HG03342 (cell line): ENCODE results near the gene LSAMP.
"Not testable (repeated sequence)": the region's sequence is repeated elsewhere in the genome, so short reads cannot be mapped to it uniquely, and the experiment has no call there.

ENCODE experiments used
- ATAC-seq: cut with Tn5 transposase; IDR thresholded peaks from one replicate; pipeline ENCODE4 v1.9.1; 2021; ENCODE audit warnings: mild to moderate bottlenecking, moderate library complexity; ENCODE audit not compliant: unreplicated experiment

Gene LSAMP

DNA sequence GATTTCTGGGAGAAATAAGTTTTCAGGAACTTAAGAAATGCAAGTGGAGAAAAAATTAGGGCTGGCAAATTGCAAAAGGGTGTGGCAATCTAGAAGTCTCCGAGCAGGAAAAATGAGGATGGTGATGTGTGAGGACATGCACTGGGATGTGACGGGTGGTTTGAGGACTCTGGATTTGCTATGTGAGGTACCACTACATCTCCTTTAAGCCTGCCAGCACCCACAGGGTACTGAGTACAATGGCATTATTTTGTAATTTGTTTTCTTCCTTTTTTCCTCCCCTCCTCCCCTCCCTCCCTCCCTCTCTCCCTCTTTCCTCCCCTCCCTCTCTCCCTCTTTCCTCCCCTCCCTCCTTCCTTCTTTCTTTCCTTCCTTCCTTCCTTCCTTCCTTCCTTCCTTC is 584.5 kb downstream of the LSAMP start:
- no peak for ATAC-seq

DNA sequence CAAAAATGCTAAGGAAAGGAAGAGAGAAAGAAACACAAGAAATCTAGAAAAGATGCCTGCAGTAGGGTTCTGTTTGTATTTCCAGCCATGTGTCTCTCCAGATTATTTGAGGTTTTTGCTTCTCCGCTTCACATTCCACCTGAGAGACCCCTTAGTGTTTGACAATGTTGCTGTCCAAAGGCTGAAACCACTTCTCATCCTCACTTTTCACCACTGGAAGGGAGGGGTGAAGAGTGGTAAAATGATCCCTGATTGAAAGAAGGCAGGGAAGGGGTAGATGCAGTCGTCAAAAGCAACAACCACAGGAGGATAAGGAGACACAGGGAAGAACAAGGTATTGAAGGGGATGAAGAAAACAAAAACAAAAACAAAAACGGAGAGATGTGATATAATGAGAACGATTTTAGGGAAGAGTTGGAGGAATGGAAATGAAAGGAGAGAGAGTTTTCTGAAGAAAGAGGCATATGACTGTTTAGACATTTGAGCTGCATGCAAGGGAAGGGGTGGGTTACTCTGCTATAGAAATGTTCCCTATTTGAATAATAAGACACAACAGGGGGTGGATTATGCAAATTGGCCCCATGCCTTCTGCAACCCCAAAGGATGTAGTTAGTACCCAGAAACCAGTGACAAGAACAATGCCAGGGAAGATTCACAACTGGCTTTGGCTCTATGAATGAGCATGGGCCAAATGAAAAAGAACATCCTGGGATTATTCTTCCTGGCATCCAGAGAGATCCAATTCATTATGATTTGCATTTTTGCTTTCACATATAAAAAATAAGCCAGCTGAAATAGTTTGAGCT is 586.1 kb downstream of the LSAMP start:
- no peak for ATAC-seq

DNA sequence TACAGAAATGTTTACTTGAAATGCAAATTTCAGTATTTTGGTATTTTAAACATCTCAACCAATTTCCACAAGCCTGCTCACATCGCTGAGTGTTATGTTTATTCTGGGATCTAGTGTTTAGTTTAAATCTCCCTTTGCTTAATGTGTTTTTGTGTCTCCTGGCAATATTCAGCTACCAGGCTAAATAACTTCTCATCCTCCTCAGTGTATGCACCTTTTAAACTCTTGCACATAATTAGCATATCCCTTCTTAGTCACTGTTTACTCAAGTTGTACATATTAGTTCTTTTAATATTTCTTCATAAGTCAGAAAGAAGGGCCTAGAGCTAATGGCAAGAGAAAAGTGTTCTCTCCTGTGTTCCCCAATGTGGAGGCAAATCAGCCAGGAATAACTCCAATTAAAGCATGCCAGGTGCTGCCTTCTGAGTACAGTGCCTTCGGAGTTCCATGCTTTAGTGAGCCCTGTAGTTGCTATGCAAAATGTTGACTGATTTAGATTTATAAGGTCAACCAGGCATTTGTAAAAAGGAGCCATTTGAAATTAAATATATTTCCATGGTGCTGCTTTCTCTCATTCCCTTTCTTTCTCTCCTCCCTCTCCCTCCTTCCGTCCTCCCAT is 587.7 kb downstream of the LSAMP start:
- no peak for ATAC-seq

DNA sequence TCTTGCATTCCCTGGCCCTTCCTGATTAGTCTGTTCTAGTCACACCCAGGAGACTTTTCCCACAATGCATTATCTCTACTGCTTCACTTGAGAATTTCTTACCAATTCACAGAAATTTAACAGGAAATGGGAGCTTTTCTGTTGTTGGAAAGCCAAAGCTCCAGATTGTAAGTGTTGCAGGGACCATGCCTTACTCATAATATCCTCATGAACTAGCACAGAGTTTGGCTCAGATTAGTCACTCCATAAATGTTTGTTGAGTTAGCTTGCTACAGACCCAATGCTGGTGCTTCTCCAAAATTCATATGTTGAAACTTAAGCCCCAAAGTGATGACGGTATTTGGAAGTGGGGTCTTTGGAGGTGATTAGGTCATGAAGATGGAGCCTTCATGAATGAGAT is 589.4 kb downstream of the LSAMP start:
- ATAC-seq = no peak

DNA sequence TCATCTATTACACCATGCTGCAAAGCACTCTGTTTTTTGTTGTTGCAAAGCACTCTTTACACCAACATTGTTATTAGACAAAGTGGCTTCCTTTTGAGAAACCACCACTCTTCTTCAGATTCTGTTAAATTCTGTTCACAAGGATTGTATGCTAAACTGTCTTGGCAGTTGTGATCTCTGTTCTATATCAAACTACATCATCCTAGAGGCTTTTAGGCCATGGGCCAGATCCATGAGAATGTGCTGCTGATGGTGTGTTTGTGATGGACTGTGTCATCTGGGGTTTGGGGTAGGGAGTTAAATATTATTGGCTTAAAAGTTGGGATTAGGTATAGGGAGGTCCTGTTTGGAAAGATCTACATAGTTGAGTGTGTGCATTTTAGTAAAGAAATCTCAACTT is 592.2 kb downstream of the LSAMP start:
- no peak for ATAC-seq

DNA sequence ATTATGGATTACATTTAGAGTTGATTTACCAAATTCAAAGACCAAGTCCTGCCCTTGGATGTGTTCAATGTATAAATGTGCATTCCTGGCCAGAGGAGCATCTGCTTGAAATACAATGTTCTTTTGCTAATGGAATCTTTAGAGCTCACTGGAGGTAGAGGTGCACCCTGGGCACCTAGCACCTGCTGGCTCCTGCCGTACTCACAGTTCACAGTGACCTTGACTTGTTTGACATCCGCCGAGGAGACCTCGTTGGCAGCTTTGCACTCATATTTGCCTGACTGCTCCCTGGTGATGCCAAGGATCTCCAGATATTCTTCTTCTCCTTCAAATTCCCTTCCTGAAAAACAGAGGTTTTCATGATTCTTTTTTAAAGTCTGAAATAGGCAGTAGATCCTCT is 593.0 kb downstream of the LSAMP start:
- ATAC-seq = no peak

DNA sequence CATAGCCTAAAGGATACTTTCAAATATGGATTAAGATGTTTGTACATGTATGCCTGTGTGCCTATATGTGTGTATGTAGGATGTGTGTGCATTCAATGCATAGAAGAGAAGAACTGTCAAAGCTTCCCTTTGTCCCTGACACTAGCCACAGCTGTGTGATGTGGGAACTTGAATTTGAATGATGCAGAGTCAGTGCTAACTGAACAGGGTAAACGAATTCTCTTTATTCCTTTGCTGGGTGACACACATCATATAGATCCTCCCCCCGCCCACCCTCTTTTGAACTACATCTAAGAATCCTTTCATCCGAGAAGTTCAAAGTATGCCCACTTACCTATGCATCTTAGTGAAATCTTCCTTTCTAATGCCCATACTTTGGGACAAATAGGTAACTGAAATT is 593.7 kb downstream of the LSAMP start:
- no peak for ATAC-seq

DNA sequence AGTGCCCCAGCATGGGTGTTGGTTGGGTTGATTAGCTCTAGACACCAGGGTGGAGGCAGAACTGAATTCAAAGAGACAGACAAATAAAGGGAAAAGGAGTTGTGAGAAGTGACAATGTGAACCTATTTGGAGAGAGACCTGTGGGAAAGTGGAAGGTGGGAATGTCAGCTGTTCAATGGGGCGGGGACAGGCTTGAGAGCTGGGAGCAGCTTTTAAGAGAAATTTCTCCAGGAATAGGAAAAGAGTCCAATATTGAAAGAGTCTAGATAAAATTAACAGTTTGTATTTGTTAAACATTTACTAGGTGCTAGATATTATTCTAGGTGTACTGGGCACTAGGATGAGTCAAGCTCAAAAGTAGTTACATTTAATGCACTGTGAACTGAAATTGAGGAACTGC is 596.6 kb downstream of the LSAMP start:
- ATAC-seq = no peak

DNA sequence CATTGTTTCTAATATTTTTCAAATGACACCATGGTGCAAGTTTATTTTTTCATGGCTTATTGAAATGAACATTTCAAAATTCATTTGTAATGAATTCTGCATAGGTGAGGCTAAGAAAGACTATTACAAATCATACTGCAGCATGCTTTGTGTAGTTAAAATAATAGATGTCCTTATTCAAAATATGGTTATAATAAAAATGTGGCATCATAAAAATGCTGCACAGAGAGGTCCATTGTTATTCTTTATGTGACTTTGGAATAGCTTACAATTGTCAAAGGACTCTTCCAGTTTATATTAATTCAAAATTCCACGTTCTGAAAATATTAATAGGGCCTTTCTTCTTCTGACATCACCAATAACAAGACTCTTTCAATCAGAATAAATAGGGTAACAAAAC is 599.3 kb downstream of the LSAMP start:
- ATAC-seq = no peak

DNA sequence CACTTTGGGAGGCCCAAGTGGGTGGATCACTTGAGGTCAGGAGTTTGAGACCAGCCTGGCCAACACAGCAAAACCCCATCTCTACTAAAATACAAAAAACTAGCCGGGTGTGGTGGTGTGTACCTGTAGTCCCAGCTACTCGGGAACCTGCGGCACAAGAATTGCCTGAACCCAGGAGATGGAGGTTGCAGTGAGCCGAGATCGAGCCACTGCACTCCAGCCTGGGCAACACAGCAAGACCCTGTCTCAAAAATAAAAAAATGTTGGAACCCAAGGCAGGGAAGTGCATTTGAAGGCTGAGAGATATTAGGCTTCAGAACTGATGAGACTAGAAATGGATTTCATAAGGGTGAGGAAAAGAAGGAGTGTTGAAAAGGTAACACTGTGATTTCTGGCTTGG is 600.6 kb downstream of the LSAMP start:
- not testable (repeated sequence) for ATAC-seq

DNA sequence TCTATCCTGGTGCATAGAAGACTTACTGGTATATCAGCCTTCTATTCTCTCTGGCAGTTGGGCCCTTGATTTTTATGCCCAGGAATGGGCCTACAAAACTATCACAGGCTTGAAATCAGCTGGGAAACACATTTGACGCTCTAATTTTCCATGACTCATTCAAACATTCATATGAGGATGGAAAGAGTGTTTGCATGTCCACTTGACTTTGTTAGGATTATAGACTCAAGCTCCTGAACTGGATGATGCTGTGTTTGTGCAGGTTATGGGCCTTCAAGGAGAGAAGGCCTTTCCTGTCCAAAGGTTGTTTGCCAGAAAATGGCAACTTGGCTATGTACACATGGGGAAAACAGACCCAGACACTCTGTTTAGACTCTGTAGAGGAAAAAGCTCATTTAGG is 602.1 kb downstream of the LSAMP start:
- ATAC-seq = no peak

DNA sequence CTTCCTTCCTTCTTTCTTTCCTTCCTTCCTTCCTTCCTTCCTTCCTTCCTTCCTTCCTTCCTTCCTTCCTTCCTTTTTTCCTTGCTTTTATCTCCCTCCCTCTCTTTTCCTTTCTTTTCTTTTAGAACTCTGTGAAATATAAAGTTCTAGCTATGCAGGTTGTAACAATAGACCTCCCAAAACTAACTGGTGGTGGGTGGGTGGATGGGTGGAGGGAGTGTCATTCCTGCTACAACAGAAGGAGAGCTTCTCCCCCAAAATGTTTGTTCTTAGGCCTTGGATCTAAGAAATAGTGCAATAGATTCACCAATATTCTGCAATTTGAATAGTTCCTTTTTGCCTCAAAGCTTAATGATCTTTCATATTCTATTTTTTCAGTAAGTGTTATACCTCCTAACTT is 606.0 kb downstream of the LSAMP start:
- ATAC-seq = no peak

DNA sequence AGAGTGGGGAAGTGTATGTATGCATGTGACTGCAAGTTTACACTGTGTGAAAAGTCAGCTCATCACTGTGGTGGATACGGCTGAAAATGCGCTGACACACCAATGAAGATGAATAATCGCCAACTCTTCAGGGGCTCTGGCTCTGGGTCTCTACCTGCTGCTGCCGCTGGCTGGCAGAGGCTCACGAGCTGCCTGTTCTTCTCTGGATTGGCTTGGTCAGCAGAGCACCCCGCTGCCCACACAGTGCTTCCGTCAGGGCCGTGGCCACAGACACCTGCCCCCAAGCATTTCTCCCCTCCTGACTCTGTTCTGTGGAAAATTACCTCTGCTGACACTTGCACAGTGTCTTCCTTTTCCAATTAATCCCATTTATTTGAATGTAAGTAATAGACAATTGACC is 606.5 kb downstream of the LSAMP start:
- ATAC-seq = no peak

DNA sequence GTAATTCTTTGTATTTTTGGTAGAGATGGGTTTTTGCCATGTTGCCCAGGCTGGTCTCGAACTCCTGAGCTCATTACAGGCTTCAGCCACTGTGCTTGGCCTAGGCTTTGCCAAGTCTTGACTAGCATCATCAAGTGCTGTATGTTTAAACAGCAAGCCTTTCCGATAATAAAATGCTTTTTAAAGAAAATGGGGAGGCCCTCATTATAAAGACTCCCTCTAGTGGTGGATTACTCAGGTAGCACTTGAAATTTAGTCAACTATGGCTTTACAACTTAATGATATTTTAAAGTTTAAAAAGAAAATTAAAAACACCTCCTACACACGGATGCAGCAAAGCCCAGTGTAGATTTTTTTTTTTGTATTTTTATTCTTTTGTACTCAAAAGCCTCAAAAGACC is 608.3 kb downstream of the LSAMP start:
- ATAC-seq = no peak

DNA sequence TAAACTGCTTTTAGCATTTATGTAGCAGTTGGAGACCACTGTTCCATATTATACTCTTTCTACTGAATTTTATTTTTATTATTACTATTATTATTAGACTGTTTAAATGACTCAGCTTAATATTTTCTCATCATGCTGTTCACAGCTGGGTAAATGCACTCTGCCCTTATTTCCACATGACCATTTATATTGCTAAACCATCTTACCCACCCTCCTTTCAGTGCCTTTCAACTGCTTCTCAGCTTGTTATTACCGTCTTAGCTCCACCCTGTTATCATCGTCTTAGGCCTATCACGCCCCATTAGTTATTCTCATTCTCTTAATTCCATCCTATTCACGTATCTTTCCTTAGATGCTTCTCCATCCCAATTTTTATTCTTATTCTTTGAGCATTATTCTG is 609.3 kb downstream of the LSAMP start:
- ATAC-seq = no peak

DNA sequence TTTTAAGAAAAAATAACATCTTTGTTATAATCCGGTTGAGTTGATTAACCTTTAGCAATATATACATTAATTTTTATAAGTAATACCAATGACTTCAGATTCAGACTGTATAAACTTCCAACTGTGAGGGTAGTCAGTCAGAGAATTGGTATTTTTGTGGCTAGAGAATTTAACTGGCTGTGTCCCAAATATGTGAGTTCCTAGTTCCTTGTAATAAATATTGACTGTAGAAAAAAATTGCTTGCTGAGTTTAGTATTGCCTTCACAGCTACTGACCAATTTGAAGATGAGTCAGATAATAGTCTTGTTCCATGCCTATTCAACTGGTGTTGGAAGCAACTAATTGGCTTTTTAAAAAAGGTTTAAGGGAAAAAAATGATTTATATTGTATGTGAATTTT is 611.2 kb downstream of the LSAMP start:
- no peak for ATAC-seq

DNA sequence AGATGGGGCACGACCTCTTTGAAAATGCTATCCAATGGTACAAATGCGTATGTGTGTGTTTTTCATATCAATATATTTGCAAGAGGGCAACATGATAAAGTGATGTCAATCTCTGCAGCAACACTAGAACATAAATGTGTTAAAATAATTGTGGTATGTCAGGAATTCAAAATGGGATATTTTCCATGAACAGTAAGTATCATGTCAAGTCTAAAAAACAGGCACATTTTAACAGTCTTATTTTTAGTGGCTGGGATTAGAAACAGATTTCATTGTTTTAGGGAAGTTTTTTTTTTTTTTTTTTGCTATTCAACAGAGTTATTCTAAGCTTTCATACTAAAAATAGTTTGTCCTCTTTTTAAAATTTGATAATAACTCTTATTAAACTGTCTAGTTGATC is 612.2 kb downstream of the LSAMP start:
- ATAC-seq = no peak

DNA sequence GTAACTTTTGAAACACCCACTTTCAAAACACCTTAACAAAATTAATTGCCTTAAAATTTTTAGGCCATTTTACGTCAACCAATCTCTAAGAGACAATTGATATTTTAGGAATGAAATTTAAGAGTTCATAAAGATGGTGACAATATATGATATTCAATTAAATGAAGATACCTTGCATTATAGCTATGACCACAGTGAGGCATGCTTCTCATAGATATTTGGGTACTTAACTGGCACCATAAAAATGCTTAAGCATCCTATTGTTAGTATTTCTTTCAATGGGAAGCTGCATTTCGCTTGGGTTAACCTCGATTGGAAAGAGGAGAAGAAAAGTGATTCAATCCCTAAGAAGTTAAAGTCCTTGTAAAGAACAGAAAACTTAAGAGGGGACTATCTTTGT is 613.0 kb downstream of the LSAMP start:
- no peak for ATAC-seq

DNA sequence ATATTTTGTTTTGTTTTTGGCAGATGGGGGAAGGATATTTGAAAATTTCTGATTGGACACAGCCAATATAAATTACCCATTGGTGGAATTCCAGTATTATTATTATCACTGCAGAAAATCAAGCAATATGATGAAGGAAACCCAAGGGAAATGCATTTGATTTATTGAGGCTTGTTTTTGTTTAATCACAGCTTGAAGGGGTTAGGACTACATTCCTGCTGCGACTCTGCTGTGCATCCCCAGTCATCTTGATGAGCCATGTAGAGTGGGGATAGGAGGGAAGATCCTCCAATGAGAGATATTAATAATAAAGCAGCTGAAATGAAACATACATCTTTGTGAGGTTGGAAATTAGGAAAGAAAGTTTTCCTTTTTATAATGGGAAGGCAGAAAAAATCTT is 613.4 kb downstream of the LSAMP start:
- ATAC-seq = no peak

DNA sequence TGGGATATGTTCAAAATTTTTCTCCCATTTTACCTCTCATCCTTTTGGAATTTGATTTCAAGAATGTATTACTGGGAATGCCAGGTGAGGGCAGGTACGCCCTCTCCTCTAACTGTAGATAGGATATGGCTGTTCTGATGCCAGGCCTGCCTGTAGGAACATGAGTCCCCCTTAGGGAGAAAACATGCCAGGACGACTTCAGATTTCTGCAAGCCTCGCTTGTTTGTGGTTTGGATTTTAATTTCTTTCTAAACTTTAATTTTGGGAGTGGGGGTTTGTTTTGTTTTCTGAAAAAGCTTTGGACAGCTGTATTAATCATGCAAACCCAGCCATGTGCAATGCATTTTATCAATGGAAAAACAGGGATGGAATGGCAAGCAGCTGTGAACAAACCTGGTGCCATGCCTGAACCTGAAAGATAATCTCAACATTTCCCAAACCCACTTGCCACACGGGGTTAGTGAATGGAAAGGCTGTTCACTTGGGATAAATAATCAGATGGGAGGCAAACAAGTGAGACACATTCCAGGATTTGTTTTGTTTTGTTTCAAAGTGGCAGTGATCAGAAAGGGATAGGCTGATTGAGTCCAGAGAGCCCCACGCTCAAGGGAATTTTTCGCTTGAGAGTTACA is 614.4 kb downstream of the LSAMP start:
- ATAC-seq = no peak

DNA sequence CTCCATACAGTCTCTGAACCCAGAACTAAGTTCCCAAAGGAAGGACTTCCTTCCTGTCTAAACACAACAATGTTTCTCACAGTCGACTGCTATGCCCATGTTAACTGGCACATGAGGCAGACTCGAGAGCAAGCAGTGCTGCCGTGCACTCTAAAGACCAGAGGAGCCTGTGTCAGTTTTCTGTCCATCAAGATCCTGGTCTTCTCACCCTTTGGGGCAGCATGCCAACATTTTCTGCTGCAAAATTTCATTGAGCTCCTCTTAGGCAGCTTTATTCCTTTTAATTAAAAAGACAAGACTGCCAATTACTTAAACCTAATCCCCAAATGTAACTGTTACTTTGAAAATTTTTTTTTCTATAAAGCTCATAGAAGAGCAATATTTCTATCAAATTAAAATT is 616.9 kb downstream of the LSAMP start:
- ATAC-seq = no peak

DNA sequence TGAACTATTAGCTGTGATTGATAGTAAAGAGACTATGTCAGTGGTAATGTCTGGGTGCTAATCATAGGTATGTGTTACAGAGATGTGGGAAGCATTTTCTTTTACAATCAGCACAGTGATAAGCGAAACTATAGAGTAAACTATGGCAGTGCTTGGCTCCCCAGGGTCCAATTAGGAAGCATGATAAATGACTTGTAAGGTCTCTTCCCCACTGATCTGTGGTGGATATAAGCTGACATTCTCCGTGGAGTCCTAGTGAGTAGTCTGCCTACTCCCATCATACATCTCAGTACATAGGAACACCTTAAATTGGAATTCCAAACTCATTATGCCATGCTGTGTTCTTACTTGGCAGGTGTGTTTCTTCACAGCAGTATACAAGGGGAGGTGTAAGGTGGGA is 617.8 kb downstream of the LSAMP start:
- no peak for ATAC-seq
